Mesendoderm (in vitro differentiated cells): ENCODE results near the gene ADGRV1.

Experiments
- DNase-seq: peaks from one replicate; pipeline ENCODE4 v3.0.0; 2013
- H2AK5ac ChIP-seq: 2 replicates; pipeline ENCODE4 v1.6.1; 2013; ENCODE audit warnings: low read length, inconsistent platforms
- H2BK120ac ChIP-seq: 2 replicates; pipeline ENCODE4 v1.6.1; 2013; ENCODE audit warnings: low read depth, mild to moderate bottlenecking, low read length, moderate library complexity, mixed read lengths
- H2BK15ac ChIP-seq: replicated peaks from 2 replicates; pipeline ENCODE4 v1.6.1; 2013; ENCODE audit warnings: low read depth, mild to moderate bottlenecking, moderate library complexity
- H2BK5ac ChIP-seq: 2 replicates; pipeline ENCODE4 v1.6.1; 2013; ENCODE audit warnings: low read length, inconsistent platforms
- H3K18ac ChIP-seq: 2 replicates; pipeline ENCODE4 v1.6.1; 2013; ENCODE audit warnings: mild to moderate bottlenecking, low read length, mixed read lengths
- H3K23ac ChIP-seq: one replicate; pipeline ENCODE4 v1.6.1; 2013; ENCODE audit warnings: low read length
- H3K27ac ChIP-seq: 2 replicates; pipeline ENCODE4 v1.5.1; 2013; ENCODE audit warnings: low read depth, mild to moderate bottlenecking, inconsistent platforms, low read length, moderate library complexity
- H3K27me3 ChIP-seq: 2 replicates; pipeline ENCODE4 v1.6.1; 2013; ENCODE audit warnings: low read length, control low read depth, mild to moderate bottlenecking, inconsistent platforms; ENCODE audit not compliant: insufficient read depth, poor library complexity
- H3K36me3 ChIP-seq: 2 replicates; pipeline ENCODE4 v1.6.1; 2013; ENCODE audit warnings: low read length, inconsistent platforms; ENCODE audit not compliant: control insufficient read depth, insufficient read depth
- H3K4ac ChIP-seq: one replicate; pipeline ENCODE4 v1.6.1; 2013; ENCODE audit warnings: low read depth, mild to moderate bottlenecking, low read length, moderate library complexity
- H3K4me1 ChIP-seq: 2 replicates; pipeline ENCODE4 v1.6.1; 2013; ENCODE audit warnings: low read depth, low read length, inconsistent platforms; ENCODE audit not compliant: control insufficient read depth
- H3K4me2 ChIP-seq: 2 replicates; pipeline ENCODE4 v1.6.1; 2013; ENCODE audit warnings: low read length
- H3K4me3 ChIP-seq: 2 replicates; pipeline ENCODE4 v1.5.1; 2013; ENCODE audit warnings: mild to moderate bottlenecking, low read length
- H3K56ac ChIP-seq: one replicate; pipeline ENCODE4 v1.6.1; 2013; ENCODE audit warnings: low read length
- H3K79me1 ChIP-seq: 2 replicates; pipeline ENCODE4 v1.6.1; 2013; ENCODE audit warnings: low read length, inconsistent platforms
- H3K79me2 ChIP-seq: 2 replicates; pipeline ENCODE4 v1.6.1; 2013; ENCODE audit warnings: mild to moderate bottlenecking, low read length; ENCODE audit not compliant: control insufficient read depth, insufficient read depth
- H3K9ac ChIP-seq: 2 replicates; pipeline ENCODE4 v1.6.1; 2013; ENCODE audit warnings: low read length, inconsistent platforms
- H4K5ac ChIP-seq: one replicate; pipeline ENCODE4 v1.6.1; 2013; ENCODE audit warnings: low read length
- H4K8ac ChIP-seq: one replicate; pipeline ENCODE4 v1.6.1; 2013; ENCODE audit warnings: low read depth, mild to moderate bottlenecking, control low read depth, low read length, moderate library complexity
- WGBS: extraction: QIAGEN DNeasy Blood & Tissue Kit; methylation state at CpG from one replicate; pipeline ENCODE4 v1.1.7; 2013; ENCODE audit warnings: low lambda C conversion rate, missing lambda C conversion rate; ENCODE audit not compliant: insufficient coverage; ENCODE audit errors: extremely low coverage; 5-methylcytosine and 5-hydroxymethylcytosine counted together

The ADGRV1 gene

GRCh38 chr5:91168859-91169258 lies 610.3 kb downstream of the ADGRV1 start:
- no peak for DNase-seq
- Histone ChIP-seq H3K23ac (no peak overlapping the region), H3K27ac (no peak overlapping the region), H3K56ac (no peak overlapping the region), H3K79me1 (no peaks in the 10 kb centered on the region), H3K4me3 (no peak overlapping the region), H2BK15ac (no peak overlapping the region), H3K36me3 (no peaks in the 10 kb centered on the region), H4K8ac (no peak overlapping the region), H3K18ac (no peak overlapping the region), H3K27me3 (no peaks in the 10 kb centered on the region), H3K79me2 (no peaks in the 10 kb centered on the region), H3K4me1 (no peaks in the 10 kb centered on the region), H2BK120ac (no peak overlapping the region), H3K4ac (no peak overlapping the region), H3K4me2 (no peak overlapping the region), H3K9ac (no peak overlapping the region), H2BK5ac (no peak overlapping the region), H4K5ac (no peak overlapping the region), H2AK5ac (no peak overlapping the region)
- no CpG with 5 or more reads among the region's 1 CpG for WGBS

- no peak overlapping the region for H3K27ac ChIP-seq
- no peak overlapping the region for H3K4ac ChIP-seq
- H2BK5ac ChIP-seq, result no peak overlapping the region
- H4K8ac ChIP-seq, result no peak overlapping the region
- no peaks in the 10 kb centered on the region for H3K36me3 ChIP-seq
- H2BK15ac ChIP-seq, result no peak overlapping the region
- H2AK5ac ChIP-seq, result no peak overlapping the region
- no peak overlapping the region for H3K4me2 ChIP-seq
- H3K79me1 ChIP-seq, result no peaks in the 10 kb centered on the region
- no peak overlapping the region for H3K9ac ChIP-seq
- H3K18ac ChIP-seq, result no peak overlapping the region
- H3K23ac ChIP-seq, result no peak overlapping the region
- no peak overlapping the region for H3K56ac ChIP-seq
- no peaks in the 10 kb centered on the region for H3K27me3 ChIP-seq
- no peaks in the 10 kb centered on the region for H3K79me2 ChIP-seq
- no CpG with 5 or more reads among the region's 1 CpG for WGBS
- no peak for DNase-seq
- H3K4me1 ChIP-seq, result no peaks in the 10 kb centered on the region
- no peak overlapping the region for H2BK120ac ChIP-seq
- H3K4me3 ChIP-seq, result no peak overlapping the region
- no peak overlapping the region for H4K5ac ChIP-seq
Measured at GRCh38 chr5:91170266-91170665, 611.7 kb downstream of the ADGRV1 start.

- Histone ChIP-seq H4K5ac (no peak overlapping the region), H3K79me1 (no peaks in the 10 kb centered on the region), H3K36me3 (no peaks in the 10 kb centered on the region), H3K4ac (no peak overlapping the region), H2BK15ac (no peak overlapping the region), H3K4me2 (no peak overlapping the region), H3K4me3 (no peak overlapping the region), H3K27me3 (no peaks in the 10 kb centered on the region), H2BK5ac (no peak overlapping the region), H3K56ac (no peak overlapping the region), H3K27ac (no peak overlapping the region), H3K4me1 (no peaks in the 10 kb centered on the region), H2AK5ac (no peak overlapping the region), H3K9ac (no peak overlapping the region), H4K8ac (no peak overlapping the region), H2BK120ac (no peak overlapping the region), H3K79me2 (no peaks in the 10 kb centered on the region), H3K23ac (no peak overlapping the region), H3K18ac (no peak overlapping the region)
- no CpG with 5 or more reads among the region's 2 CpGs for WGBS
- no peak for DNase-seq
Measured at GRCh38 chr5:91171322-91171721, 612.7 kb downstream of the ADGRV1 start.

- no peaks in the 10 kb centered on the region for H3K36me3 ChIP-seq
- H3K79me2 ChIP-seq, result no peaks in the 10 kb centered on the region
- no peak overlapping the region for H2BK5ac ChIP-seq
- no peak overlapping the region for H3K4me3 ChIP-seq
- DNase-seq, result no peak
- no peak overlapping the region for H3K23ac ChIP-seq
- H3K18ac ChIP-seq, result no peak overlapping the region
- no peak overlapping the region for H2BK120ac ChIP-seq
- no peak overlapping the region for H4K5ac ChIP-seq
- no peak overlapping the region for H3K4ac ChIP-seq
- no peak overlapping the region for H3K9ac ChIP-seq
- H3K4me2 ChIP-seq, result no peak overlapping the region
- no peak overlapping the region for H4K8ac ChIP-seq
- no peak overlapping the region for H2AK5ac ChIP-seq
- H3K27ac ChIP-seq, result no peak overlapping the region
- H3K4me1 ChIP-seq, result no peaks in the 10 kb centered on the region
- no peak overlapping the region for H3K56ac ChIP-seq
- H3K27me3 ChIP-seq, result no peaks in the 10 kb centered on the region
- H3K79me1 ChIP-seq, result no peaks in the 10 kb centered on the region
- H2BK15ac ChIP-seq, result no peak overlapping the region
Measured at GRCh38 chr5:91174396-91174795, 615.8 kb downstream of the ADGRV1 start.

- Histone ChIP-seq H3K27me3 (no peaks in the 10 kb centered on the region), H3K4me2 (no peak overlapping the region)
- no CpG with 5 or more reads among the region's 3 CpGs for WGBS
Measured at GRCh38 chr5:91175708-91176107, 617.1 kb downstream of the ADGRV1 start.

GRCh38 chr5:91176288-91177016 lies 617.9 kb downstream of the ADGRV1 start:
- no peak overlapping the region for H2BK5ac ChIP-seq
- H3K27ac ChIP-seq, result no peak overlapping the region
- H3K79me2 ChIP-seq, result no peaks in the 10 kb centered on the region
- H2AK5ac ChIP-seq, result no peak overlapping the region
- no peak overlapping the region for H4K8ac ChIP-seq
- H3K4me2 ChIP-seq, result no peak overlapping the region
- no peak overlapping the region for H3K4ac ChIP-seq
- H3K9ac ChIP-seq, result no peak overlapping the region
- no peak overlapping the region for H2BK120ac ChIP-seq
- 100% methylated on average over 1 of the region's 6 CpGs for WGBS
- H3K79me1 ChIP-seq, result no peaks in the 10 kb centered on the region
- H3K27me3 ChIP-seq, result no peaks in the 10 kb centered on the region
- no peaks in the 10 kb centered on the region for H3K4me1 ChIP-seq
- no peak overlapping the region for H3K56ac ChIP-seq
- H3K4me3 ChIP-seq, result no peak overlapping the region
- H2BK15ac ChIP-seq, result no peak overlapping the region
- H3K23ac ChIP-seq, result no peak overlapping the region
- DNase-seq, result no peak
- H3K36me3 ChIP-seq, result no peaks in the 10 kb centered on the region
- no peak overlapping the region for H4K5ac ChIP-seq
- H3K18ac ChIP-seq, result no peak overlapping the region

More at GRCh38 chr5:91175708-91176107, 617.1 kb downstream of the ADGRV1 start:
- Histone ChIP-seq H2AK5ac (no peak overlapping the region), H3K4me1 (no peaks in the 10 kb centered on the region), H4K5ac (no peak overlapping the region), H2BK5ac (no peak overlapping the region), H3K4me3 (no peak overlapping the region), H3K4ac (no peak overlapping the region), H2BK120ac (no peak overlapping the region), H3K9ac (no peak overlapping the region), H3K27ac (no peak overlapping the region), H2BK15ac (no peak overlapping the region), H3K18ac (no peak overlapping the region), H4K8ac (no peak overlapping the region), H3K23ac (no peak overlapping the region), H3K79me2 (no peaks in the 10 kb centered on the region), H3K36me3 (no peaks in the 10 kb centered on the region), H3K79me1 (no peaks in the 10 kb centered on the region), H3K56ac (no peak overlapping the region)
- DNase-seq, result no peak
